Activated naive CD4-positive, alpha-beta T cell treated with Interleukin-2 at 50 U/mL for 16 hours (primary cell): Measurements from ENCODE around the gene SEPTIN10.

Experiments used
- DNase-seq: peaks from one replicate; pipeline ENCODE4 v3.0.0-alpha.2; 2020

The SEPTIN10 gene

GRCh38 chr2:109494351-109494750 lies 119.4 kb downstream of the SEPTIN10 start:
- DNase-seq: no peak

- DNase-seq: no peak
Measured at GRCh38 chr2:109493176-109493935, 120.4 kb downstream of the SEPTIN10 start.
